ENCODE measurements around the gene SMIM1.

GRCh38 chr1:3822421-3822820, 49.9 kb downstream of the SMIM1 start:
- TF ChIP-seq CTCF (IDR thresholded peaks at IDR 0.05 in 2 of 3, conservative IDR thresholded peaks at IDR 0.05 in 1 of 3; ENCODE audit: borderline replicate concordance in 1 of 3, insufficient read depth in 1 of 3, low read depth in 2 of 3, low read length in 2 of 3) (no peak), POLR2A (IDR thresholded peaks at IDR 0.05; ENCODE audit: borderline replicate concordance, extremely low read depth, insufficient read depth, insufficient read length) (no peak), ELF1 (IDR thresholded peaks at IDR 0.05; ENCODE audit: borderline replicate concordance, low read depth) (no peak), EGR1 (IDR thresholded peaks at IDR 0.05; ENCODE audit: low read depth) (no peak), POLR2AphosphoS5 (IDR thresholded peaks at IDR 0.05; ENCODE audit: low read depth, low read length) (no peak), JUND (IDR thresholded peaks at IDR 0.05) (no peak), ZNF274 (IDR thresholded peaks at IDR 0.05; ENCODE audit: low read depth, low read length) (no peak), EZH2phosphoT487 (IDR thresholded peaks at IDR 0.05; ENCODE audit: borderline replicate concordance) (no peak), FOSL1 (IDR thresholded peaks at IDR 0.05; ENCODE audit: low read depth) (no peak)
